Measurements from ENCODE around the gene LTBP1. TPM values are rescaled to one million over a fixed set of nuclear protein-coding genes. Genes with fewer than 3 reads are reported as not detected.

The LTBP1 gene
- total RNA-seq, 2 experiments from 2014 or later = 61.1 to 82.6 TPM

DNA sequence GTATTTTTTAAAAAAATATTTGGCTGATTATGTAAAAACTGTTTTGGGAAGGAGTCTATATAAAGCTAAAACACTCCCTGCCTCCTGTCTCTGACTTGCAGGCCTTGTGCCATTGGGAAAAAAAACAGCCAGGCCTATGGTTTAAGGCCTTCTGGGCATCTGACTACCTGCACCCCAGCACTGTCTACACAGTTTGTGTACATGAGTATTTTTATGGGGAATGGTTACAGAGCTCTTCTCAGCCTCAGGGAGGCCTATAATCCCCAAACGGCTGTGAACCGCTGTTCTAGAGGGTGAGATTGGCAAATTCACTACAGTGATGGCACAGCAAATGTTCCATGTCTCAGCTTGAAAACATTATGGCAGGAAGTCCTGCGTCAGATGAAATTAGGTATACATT, 96.1 kb downstream of the LTBP1 start:
- Histone ChIP-seq H3K36me3 (ENCODE audit: insufficient read depth, low read length) (peaks cover 36% of the 10 kb centered on the region), H4K20me1 (ENCODE audit: insufficient read depth, low read length) (no peaks in the 10 kb centered on the region), H3K9me2 (ENCODE audit: insufficient read depth, low read length) (no peaks in the 10 kb centered on the region), H3K4me3 (ENCODE audit: low read depth, low read length, poor library complexity, severe bottlenecking) (no peak overlapping the region), H2AFZ (ENCODE audit: low read length) (no peak overlapping the region), H3K4me2 (ENCODE audit: low read length) (no peak overlapping the region), H3K27ac (ENCODE audit: low read depth, low read length, poor library complexity, severe bottlenecking) (no peak overlapping the region), H3K4me1 (ENCODE audit: insufficient read depth, low read length, poor library complexity, severe bottlenecking) (peaks cover 16% of the 10 kb centered on the region), H3K79me2 (ENCODE audit: insufficient read depth, low read depth, low read length) (peaks cover 9% of the 10 kb centered on the region; the same call in 1 of the 2 replicates), H3K9me3 (ENCODE audit: low read length) (no peaks in the 10 kb centered on the region)
- no peak for DNase-seq (ENCODE audit: low spot score)
- ChIA-PET CTCF (ENCODE audit: unreplicated experiment) (no interaction called here), POLR2A (interaction anchor here (0.6 to 1.4 kb wide), 6 partner anchors 9 to 337 kb away, joined by 3 to 5 read pairs (median 4); no protein-coding TSS in a partner anchor)
- intact Hi-C loops (cut with micrococcal nuclease; ENCODE audit: unreplicated experiment) = no loop called here
- TF ChIP-seq EZH2phosphoT487 (IDR thresholded peaks at IDR 0.05; ENCODE audit: borderline replicate concordance, low read depth, low read length) = no peak
- TF ChIP-seq, protein P1, sequence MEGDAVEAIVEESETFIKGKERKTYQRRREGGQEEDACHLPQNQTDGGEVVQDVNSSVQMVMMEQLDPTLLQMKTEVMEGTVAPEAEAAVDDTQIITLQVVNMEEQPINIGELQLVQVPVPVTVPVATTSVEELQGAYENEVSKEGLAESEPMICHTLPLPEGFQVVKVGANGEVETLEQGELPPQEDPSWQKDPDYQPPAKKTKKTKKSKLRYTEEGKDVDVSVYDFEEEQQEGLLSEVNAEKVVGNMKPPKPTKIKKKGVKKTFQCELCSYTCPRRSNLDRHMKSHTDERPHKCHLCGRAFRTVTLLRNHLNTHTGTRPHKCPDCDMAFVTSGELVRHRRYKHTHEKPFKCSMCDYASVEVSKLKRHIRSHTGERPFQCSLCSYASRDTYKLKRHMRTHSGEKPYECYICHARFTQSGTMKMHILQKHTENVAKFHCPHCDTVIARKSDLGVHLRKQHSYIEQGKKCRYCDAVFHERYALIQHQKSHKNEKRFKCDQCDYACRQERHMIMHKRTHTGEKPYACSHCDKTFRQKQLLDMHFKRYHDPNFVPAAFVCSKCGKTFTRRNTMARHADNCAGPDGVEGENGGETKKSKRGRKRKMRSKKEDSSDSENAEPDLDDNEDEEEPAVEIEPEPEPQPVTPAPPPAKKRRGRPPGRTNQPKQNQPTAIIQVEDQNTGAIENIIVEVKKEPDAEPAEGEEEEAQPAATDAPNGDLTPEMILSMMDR (conservative IDR thresholded peaks at IDR 0.05; ENCODE audit: low read length) = no peak
- BruUV-seq (replicated peaks) = no TSS peak

- CTCF ChIA-PET (ENCODE audit: unreplicated experiment) = no interaction called here
Measured at GRCh38 chr2:33047939-33048338, 101.2 kb downstream of the LTBP1 start.

More at GRCh38 chr2:33047939-33048338, 101.2 kb downstream of the LTBP1 start:
- H3K4me3 ChIP-seq (ENCODE audit: low read depth, low read length, poor library complexity, severe bottlenecking) = no peak overlapping the region
- POLR2A ChIA-PET = interaction anchor here (1.0 to 2.8 kb wide), 3 partner anchors 10 to 16 kb away, joined by 3 to 10 read pairs (median 10); no protein-coding TSS in a partner anchor
- H3K36me3 ChIP-seq (ENCODE audit: insufficient read depth, low read length) = peaks cover 12% of the 10 kb centered on the region
- peaks cover 29% of the 10 kb centered on the region for H3K4me1 ChIP-seq (ENCODE audit: insufficient read depth, low read length, poor library complexity, severe bottlenecking)
- DNase-seq (ENCODE audit: low spot score) = no peak
- H3K27ac ChIP-seq (ENCODE audit: low read depth, low read length, poor library complexity, severe bottlenecking) = no peak overlapping the region
- H4K20me1 ChIP-seq (ENCODE audit: insufficient read depth, low read length) = no peaks in the 10 kb centered on the region
- peaks cover 32% of the 10 kb centered on the region; the same call in 1 of the 2 replicates for H3K79me2 ChIP-seq (ENCODE audit: insufficient read depth, low read depth, low read length)
- no TSS peak for BruUV-seq (replicated peaks)
- no peaks in the 10 kb centered on the region for H3K9me2 ChIP-seq (ENCODE audit: insufficient read depth, low read length)
- TF ChIP-seq, protein P1 (conservative IDR thresholded peaks at IDR 0.05; ENCODE audit: low read length) = no peak
- TF ChIP-seq EZH2phosphoT487 (IDR thresholded peaks at IDR 0.05; ENCODE audit: borderline replicate concordance, low read depth, low read length) = no peak
- 0 out of 2 replicates have a peak overlapping the region, but pooled peaks have one; percentile 8 for H3K4me2 ChIP-seq (ENCODE audit: low read length)
- H3K9me3 ChIP-seq (ENCODE audit: low read length) = no peaks in the 10 kb centered on the region
- intact Hi-C loops (cut with micrococcal nuclease; ENCODE audit: unreplicated experiment) = no loop called here
- H2AFZ ChIP-seq (ENCODE audit: low read length) = no peak overlapping the region
